H9 (cell line): ENCODE results near the gene GARIN5A. TPM values are rescaled to one million over a fixed set of nuclear protein-coding genes. Genes with fewer than 3 reads are reported as not detected.

Experiments
- DNase-seq: peaks from one replicate; pipeline ENCODE4 v3.0.0-alpha.2; 2017
- H2AFZ ChIP-seq: one replicate; pipeline ENCODE4 v1.6.1; 2013; ENCODE audit warnings: mild to moderate bottlenecking, low read length, control low read depth, moderate library complexity
- H2AK5ac ChIP-seq: 2 replicates; pipeline ENCODE4 v1.6.1; 2013; ENCODE audit warnings: low read length, control low read depth, mixed read lengths; ENCODE audit not compliant: insufficient read length
- H2BK120ac ChIP-seq: one replicate; pipeline ENCODE4 v1.6.1; 2013; ENCODE audit warnings: low read depth, mild to moderate bottlenecking, low read length, control low read depth, inconsistent platforms; ENCODE audit not compliant: poor library complexity, severe bottlenecking
- H2BK12ac ChIP-seq: 2 replicates; pipeline ENCODE4 v1.6.1; 2013; ENCODE audit warnings: low read length, control low read depth, mixed read lengths, low read depth; ENCODE audit not compliant: insufficient read length
- H2BK15ac ChIP-seq: 2 replicates; pipeline ENCODE4 v1.6.1; 2013; ENCODE audit warnings: low read depth, low read length, control low read depth
- H2BK20ac ChIP-seq: one replicate; pipeline ENCODE4 v1.6.1; 2013; ENCODE audit warnings: low read depth, mild to moderate bottlenecking, low read length, control low read depth, inconsistent platforms; ENCODE audit not compliant: poor library complexity, severe bottlenecking
- H2BK5ac ChIP-seq: 2 replicates; pipeline ENCODE4 v1.6.1; 2013; ENCODE audit warnings: low read length, control low read depth, mixed read lengths; ENCODE audit not compliant: insufficient read length
- H3K14ac ChIP-seq: 2 replicates; pipeline ENCODE4 v1.6.1; 2013; ENCODE audit warnings: low read length, control low read depth; ENCODE audit not compliant: insufficient read depth
- H3K18ac ChIP-seq: 2 replicates; pipeline ENCODE4 v1.6.1; 2013; ENCODE audit warnings: low read depth, mild to moderate bottlenecking, mixed read lengths, low read length, control low read depth; ENCODE audit not compliant: insufficient read length
- H3K23ac ChIP-seq: 2 replicates; pipeline ENCODE4 v1.6.1; 2013; ENCODE audit warnings: low read length, control low read depth, mixed read lengths, low read depth; ENCODE audit not compliant: insufficient read length
- H3K23me2 ChIP-seq: 2 replicates; pipeline ENCODE4 v1.6.1; 2013; ENCODE audit warnings: low read depth, mild to moderate bottlenecking, mixed read lengths, low read length, control low read depth; ENCODE audit not compliant: insufficient read length, poor library complexity, severe bottlenecking
- H3K27ac ChIP-seq: 2 replicates; pipeline ENCODE4 v1.5.1; 2013; ENCODE audit warnings: low read length, control low read depth, mixed read lengths, low read depth; ENCODE audit not compliant: insufficient read length
- H3K27me3 ChIP-seq: 2 replicates; pipeline ENCODE4 v1.6.1; 2013; ENCODE audit warnings: low read length, control low read depth, inconsistent platforms; ENCODE audit not compliant: insufficient read depth
- H3K4ac ChIP-seq: 2 replicates; pipeline ENCODE4 v1.6.1; 2013; ENCODE audit warnings: low read depth, mild to moderate bottlenecking, control low read depth, inconsistent platforms, low read length, moderate library complexity
- H3K4me1 ChIP-seq: 2 replicates; pipeline ENCODE4 v1.6.1; 2013; ENCODE audit warnings: low read length, control low read depth, inconsistent platforms; ENCODE audit not compliant: insufficient read depth
- H3K4me2 ChIP-seq: 2 replicates; pipeline ENCODE4 v1.6.1; 2013; ENCODE audit warnings: low read length, control low read depth, mixed read lengths; ENCODE audit not compliant: insufficient read length, insufficient read depth
- H3K56ac ChIP-seq: 2 replicates; pipeline ENCODE4 v1.6.1; 2013; ENCODE audit warnings: low read depth, mild to moderate bottlenecking, mixed read lengths, low read length, control low read depth; ENCODE audit not compliant: insufficient read length
- H3K79me1 ChIP-seq: 2 replicates; pipeline ENCODE4 v1.6.1; 2013; ENCODE audit warnings: low read depth, mild to moderate bottlenecking, moderate library complexity, low read length, control low read depth, inconsistent platforms; ENCODE audit not compliant: insufficient read depth, poor library complexity, severe bottlenecking
- H3K79me2 ChIP-seq: 2 replicates; pipeline ENCODE4 v1.6.1; 2013; ENCODE audit warnings: low read length, control low read depth, inconsistent platforms; ENCODE audit not compliant: insufficient read depth
- H3K9ac ChIP-seq: 2 replicates; pipeline ENCODE4 v1.6.1; 2013; ENCODE audit warnings: low read length, control low read depth, mixed read lengths; ENCODE audit not compliant: insufficient read length; ENCODE audit errors: extremely low read depth
- H3K9me3 ChIP-seq: one replicate; pipeline ENCODE4 v1.6.1; 2013; ENCODE audit warnings: low read depth, low read length, inconsistent platforms; ENCODE audit not compliant: control insufficient read depth
- H3T11ph ChIP-seq: one replicate; pipeline ENCODE4 v1.6.1; 2013; ENCODE audit warnings: mild to moderate bottlenecking, low read length, control low read depth, inconsistent platforms
- H4K20me1 ChIP-seq: one replicate; pipeline ENCODE4 v1.6.1; 2013; ENCODE audit not compliant: control insufficient read depth, insufficient read length, insufficient read depth
- H4K5ac ChIP-seq: 2 replicates; pipeline ENCODE4 v1.6.1; 2013; ENCODE audit warnings: low read depth, mild to moderate bottlenecking, mixed read lengths, low read length, control low read depth; ENCODE audit not compliant: insufficient read length
- H4K8ac ChIP-seq: replicated peaks from 2 replicates; pipeline ENCODE4 v1.6.1; 2013; ENCODE audit warnings: low read length, control low read depth, mixed read lengths, low read depth; ENCODE audit not compliant: insufficient read length
- H4K91ac ChIP-seq: 2 replicates; pipeline ENCODE4 v1.6.1; 2013; ENCODE audit warnings: low read depth, mild to moderate bottlenecking, moderate library complexity, mixed read lengths, low read length, control low read depth; ENCODE audit not compliant: insufficient read length
- H3K27ac Mint-ChIP-seq, 3 experiments: 2 replicates in 2 of 3; 3 replicates in 1 of 3; pipeline ENCODE4 v1.8.0; 2020 to 2021; ENCODE audit warnings: mixed read lengths in 3 of 3, mild to moderate bottlenecking in 1 of 3, moderate library complexity in 1 of 3
- H3K27me3 Mint-ChIP-seq: 2 replicates; pipeline ENCODE4 v1.8.0; 2021; ENCODE audit warnings: low read depth, mild to moderate bottlenecking, moderate library complexity, mixed read lengths
- H3K36me3 Mint-ChIP-seq, 3 experiments: 2 replicates in 2 of 3; 3 replicates in 1 of 3; pipeline ENCODE4 v1.8.0; 2020 to 2021; ENCODE audit warnings: low read depth in 3 of 3, mixed read lengths in 3 of 3; ENCODE audit not compliant: insufficient read depth in 1 of 3
- H3K4me1 Mint-ChIP-seq, 2 experiments: 2 replicates each; pipeline ENCODE4 v1.8.0; 2020; ENCODE audit warnings: mixed read lengths in 2 of 2
- H3K4me3 Mint-ChIP-seq, 2 experiments: 2 replicates in 1 of 2; 3 replicates in 1 of 2; pipeline ENCODE4 v1.8.0; 2020 to 2021; ENCODE audit warnings: mild to moderate bottlenecking in 2 of 2, mixed read lengths in 2 of 2, moderate library complexity in 1 of 2
- H3K9me3 Mint-ChIP-seq, 2 experiments: 2 replicates in 1 of 2; 3 replicates in 1 of 2; pipeline ENCODE4 v1.8.0; 2020; ENCODE audit warnings: mild to moderate bottlenecking in 2 of 2, mixed read lengths in 2 of 2, moderate library complexity in 1 of 2
- CTCF ChIP-seq: fragments of 200-600 bp; sonication (generic); conservative IDR thresholded peaks from 3 replicates; pipeline ENCODE4 v1.8.0; 2021; ENCODE audit warnings: antibody characterized with exemption, mild to moderate bottlenecking
- WGBS: extraction: QIAGEN DNeasy Blood & Tissue Kit; methylation state at CpG from one replicate; pipeline ENCODE4 v1.1.7; 2013; ENCODE audit warnings: missing lambda C conversion rate, low lambda C conversion rate, mixed read lengths; ENCODE audit not compliant: insufficient read length; ENCODE audit errors: extremely low coverage; 5-methylcytosine and 5-hydroxymethylcytosine counted together
- total RNA-seq: library from RNA; stranded (reverse); gene quantifications from 2 replicates; pipeline ENCODE4 v1.2.1, GENCODE V29; 2021

Gene GARIN5A
- total RNA-seq, 1 experiment from 2014 or later, result 9.5 TPM

GRCh38 chr19:50513746-50514345 is 37.2 kb upstream of the GARIN5A start, which contains the start of gene ASPDH:
ASPDH (minus strand) TSS chr19:50513913; CDS start chr19:50513823, 90 bp downstream.
- Histone ChIP-seq H2BK120ac (no peak within 1 kb of the TSS), H3K27ac (no peak within 1 kb of the TSS), H3K4ac (no peak within 1 kb of the TSS), H4K5ac (no peak within 1 kb of the TSS), H3K9ac (no peak within 1 kb of the TSS), H2BK15ac (no peak within 1 kb of the TSS), H4K91ac (no peak within 1 kb of the TSS), H3K27me3 (no peaks in the 10 kb centered on the region), H3K14ac (no peak within 1 kb of the TSS), H3K4me1 (no peaks in the 10 kb centered on the region), H3K23ac (no peak within 1 kb of the TSS), H4K20me1 (no peaks in the 10 kb centered on the region), H2BK20ac (no peak within 1 kb of the TSS), H2BK5ac (no peak within 1 kb of the TSS), H3K56ac (no peak within 1 kb of the TSS), H3K18ac (no peak within 1 kb of the TSS), H4K8ac (no peak within 1 kb of the TSS), H3K79me1 (no peaks in the 10 kb centered on the region), H3K9me3 (no peaks in the 10 kb centered on the region), H2AK5ac (no peak within 1 kb of the TSS), H3K79me2 (no peaks in the 10 kb centered on the region), H3K23me2 (no peaks in the 10 kb centered on the region), H2BK12ac (no peak within 1 kb of the TSS), H3T11ph (no peak within 1 kb of the TSS), H2AFZ (no peak within 1 kb of the TSS), H3K4me2 (no peak within 1 kb of the TSS)
- Mint-ChIP-seq H3K36me3 (peaks cover 5 to 7% (median 5%) of the 10 kb centered on the region in 3 experiments; a peak in 4 of 7 replicates), H3K9me3 (no peaks in the 10 kb centered on the region; a peak in 1 of 5 replicates), H3K27me3 (peaks cover 48% of the 10 kb centered on the region), H3K4me3 (peak within 1 kb of the TSS in 1 of 2 experiments; percentile 65; a peak in 2 of 5 replicates), H3K4me1 (peaks cover 7 to 27% of the 10 kb centered on the region in 2 experiments), H3K27ac (peak within 1 kb of the TSS in 1 of 3 experiments; percentile 21; a peak in 1 of 7 replicates)
- WGBS, result no CpG with 5 or more reads among the region's 22 CpGs
- no peak for DNase-seq
- no peak for TF ChIP-seq CTCF
